Breast epithelium (tissue), 3 donors: Measurements from ENCODE around the gene WNT6.

Experiments
- POLR2A ChIP-seq: fragments of 450-650 bp; IDR thresholded peaks from one replicate; pipeline ENCODE4 v1.6.1; 2016; ENCODE audit warnings: antibody characterized with exemption, mild to moderate bottlenecking, moderate library complexity
- TF ChIP-seq, protein P1 (sequence below), 3 donors: fragments of 450-650 bp; IDR thresholded peaks; one replicate each; pipeline ENCODE4 v1.5.1; 2016 to 2017; ENCODE audit warnings: antibody characterized with exemption in 3 of 3, mild to moderate bottlenecking in 3 of 3, moderate library complexity in 3 of 3

DNA sequence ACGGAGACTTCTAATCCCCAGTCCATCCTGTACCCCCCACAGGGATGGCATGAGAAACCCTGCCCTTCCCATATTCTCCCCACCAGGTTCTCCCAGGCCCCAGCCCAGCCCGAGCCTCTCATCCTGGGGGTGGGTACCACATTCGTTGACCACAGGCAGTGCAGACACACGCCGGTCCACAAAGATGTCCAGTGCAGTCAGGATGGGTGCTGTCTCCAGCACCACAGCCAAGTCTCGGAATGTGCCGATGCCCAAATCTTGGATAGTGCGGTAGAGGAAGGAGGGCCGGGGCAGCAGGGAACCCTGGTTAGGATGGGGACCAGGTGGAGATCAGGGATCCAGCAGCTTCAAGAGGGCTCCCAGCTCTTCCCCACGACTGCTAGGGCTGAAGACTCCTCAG, 32.8 kb upstream of the WNT6 start:
- no peak for TF ChIP-seq POLR2A
- TF ChIP-seq, protein P1, sequence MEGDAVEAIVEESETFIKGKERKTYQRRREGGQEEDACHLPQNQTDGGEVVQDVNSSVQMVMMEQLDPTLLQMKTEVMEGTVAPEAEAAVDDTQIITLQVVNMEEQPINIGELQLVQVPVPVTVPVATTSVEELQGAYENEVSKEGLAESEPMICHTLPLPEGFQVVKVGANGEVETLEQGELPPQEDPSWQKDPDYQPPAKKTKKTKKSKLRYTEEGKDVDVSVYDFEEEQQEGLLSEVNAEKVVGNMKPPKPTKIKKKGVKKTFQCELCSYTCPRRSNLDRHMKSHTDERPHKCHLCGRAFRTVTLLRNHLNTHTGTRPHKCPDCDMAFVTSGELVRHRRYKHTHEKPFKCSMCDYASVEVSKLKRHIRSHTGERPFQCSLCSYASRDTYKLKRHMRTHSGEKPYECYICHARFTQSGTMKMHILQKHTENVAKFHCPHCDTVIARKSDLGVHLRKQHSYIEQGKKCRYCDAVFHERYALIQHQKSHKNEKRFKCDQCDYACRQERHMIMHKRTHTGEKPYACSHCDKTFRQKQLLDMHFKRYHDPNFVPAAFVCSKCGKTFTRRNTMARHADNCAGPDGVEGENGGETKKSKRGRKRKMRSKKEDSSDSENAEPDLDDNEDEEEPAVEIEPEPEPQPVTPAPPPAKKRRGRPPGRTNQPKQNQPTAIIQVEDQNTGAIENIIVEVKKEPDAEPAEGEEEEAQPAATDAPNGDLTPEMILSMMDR (IDR thresholded peaks at IDR 0.05) = no peak
